Measurements from ENCODE around the gene GPRC5C. TPM values are rescaled to one million over a fixed set of nuclear protein-coding genes. Genes with fewer than 3 reads are reported as not detected.

GPRC5C gene
- total RNA-seq, 1 experiment from 2014 or later = 15.5 TPM

DNA sequence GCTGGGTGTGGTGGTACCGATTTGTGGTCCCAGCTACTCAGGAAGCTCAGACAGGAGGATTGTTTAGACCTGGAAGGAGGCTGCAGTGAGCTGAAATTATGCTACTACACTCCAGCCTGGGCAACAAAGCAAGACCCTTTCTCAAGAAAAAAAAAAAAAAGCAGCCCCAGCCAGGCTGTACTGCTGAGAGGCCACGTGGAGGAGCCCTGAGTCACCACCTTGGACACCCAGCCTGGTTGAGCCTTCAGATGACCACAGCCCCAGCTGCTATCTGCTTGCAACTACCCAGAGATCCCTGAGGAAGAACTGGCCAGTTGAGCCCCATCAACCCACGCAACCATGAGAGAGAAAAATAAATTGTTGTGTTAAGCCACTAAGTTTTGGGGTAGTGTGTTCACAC lies 23.6 kb upstream of the GPRC5C start:
- peaks cover 14 to 25% of the 10 kb centered on the region in 2 experiments for H3K4me1 Mint-ChIP-seq
- no peak overlapping the region for H2AK5ac ChIP-seq (ENCODE audit: insufficient read length, low read length)
- H3K9me3 Mint-ChIP-seq = peaks cover 0 to 6% of the 10 kb centered on the region in 2 experiments; a peak in 1 of 5 replicates
- no peaks in the 10 kb centered on the region for H3K79me1 ChIP-seq (ENCODE audit: insufficient read depth, low read depth, low read length, poor library complexity, severe bottlenecking)
- no peak overlapping the region for H3T11ph ChIP-seq (ENCODE audit: low read length)
- H3K18ac ChIP-seq (ENCODE audit: insufficient read length, low read depth, low read length) = no peak overlapping the region
- no peak overlapping the region for H4K5ac ChIP-seq (ENCODE audit: insufficient read length, low read depth, low read length)
- H2BK15ac ChIP-seq (ENCODE audit: low read depth, low read length) = no peak overlapping the region
- no peaks in the 10 kb centered on the region for H3K79me2 ChIP-seq (ENCODE audit: insufficient read depth, low read length)
- H3K9ac ChIP-seq (ENCODE audit: extremely low read depth, insufficient read length, low read length) = no peak overlapping the region
- no peak overlapping the region for H3K4ac ChIP-seq (ENCODE audit: low read depth, low read length)
- H2BK12ac ChIP-seq (ENCODE audit: insufficient read length, low read depth, low read length) = no peak overlapping the region
- no peak overlapping the region for H3K4me3 Mint-ChIP-seq
- no peak overlapping the region for H3K56ac ChIP-seq (ENCODE audit: insufficient read length, low read depth, low read length)
- no peak overlapping the region for H3K27ac Mint-ChIP-seq
- no peak overlapping the region for H2BK5ac ChIP-seq (ENCODE audit: insufficient read length, low read length)
- no CpG with 5 or more reads among the region's 3 CpGs for WGBS (ENCODE audit: extremely low coverage, insufficient read length, low lambda C conversion rate)
- H3K27me3 Mint-ChIP-seq (ENCODE audit: low read depth) = peaks cover 6% of the 10 kb centered on the region
- peaks cover 5% of the 10 kb centered on the region; the same call in 1 of the 2 replicates for H3K4me1 ChIP-seq (ENCODE audit: insufficient read depth, low read length)
- no peak overlapping the region for H2BK120ac ChIP-seq (ENCODE audit: low read depth, low read length, poor library complexity, severe bottlenecking)
- no peak for DNase-seq
- H3K27ac ChIP-seq (ENCODE audit: insufficient read length, low read depth, low read length) = no peak overlapping the region
- H2BK20ac ChIP-seq (ENCODE audit: low read depth, low read length, poor library complexity, severe bottlenecking) = no peak overlapping the region
- peak; percentile 22; the same call in 1 of the 3 replicates for TF ChIP-seq CTCF (conservative IDR thresholded peaks at IDR 0.05)
- no peak overlapping the region for H4K91ac ChIP-seq (ENCODE audit: insufficient read length, low read depth, low read length)
- no peaks in the 10 kb centered on the region for H3K9me3 ChIP-seq (ENCODE audit: control insufficient read depth, low read depth, low read length)
- no peak overlapping the region for H4K8ac ChIP-seq (replicated peaks; ENCODE audit: insufficient read length, low read depth, low read length)
- peaks cover 0 to 6% (median 0%) of the 10 kb centered on the region in 3 experiments; a peak in 2 of 7 replicates for H3K36me3 Mint-ChIP-seq (ENCODE audit: insufficient read depth in 1 of 3, low read depth in 3 of 3)
- H3K14ac ChIP-seq (ENCODE audit: insufficient read depth, low read length) = no peak overlapping the region
- no peaks in the 10 kb centered on the region for H3K27me3 ChIP-seq (ENCODE audit: insufficient read depth, low read length)
- no peak overlapping the region for H2AFZ ChIP-seq (ENCODE audit: low read length)
- H4K20me1 ChIP-seq (ENCODE audit: control insufficient read depth, insufficient read depth, insufficient read length) = no peaks in the 10 kb centered on the region
- H3K4me2 ChIP-seq (ENCODE audit: insufficient read depth, insufficient read length, low read length) = no peak overlapping the region
- H3K23me2 ChIP-seq (ENCODE audit: insufficient read length, low read depth, low read length, poor library complexity, severe bottlenecking) = no peaks in the 10 kb centered on the region
- H3K23ac ChIP-seq (ENCODE audit: insufficient read length, low read depth, low read length) = no peak overlapping the region

Data from H9 (cell line).